Naive thymus-derived CD4-positive, alpha-beta T cell (primary cell): ENCODE measurements around the gene BCAS4. TPM values are rescaled to one million over a fixed set of nuclear protein-coding genes. Genes with fewer than 3 reads are reported as not detected.

Experiments
- ATAC-seq: fragments of 150-1000 bp; cut with Tn5 transposase; 2 replicates; pipeline ENCODE4 v1.10.0; 2021; ENCODE audit warnings: mild to moderate bottlenecking, moderate library complexity
- CTCF ChIA-PET: fragments of 350-600 bp; sonication (Branson Sonifier 250); formaldehyde crosslinking; loops from one replicate; lab custom pipeline; 2021; ENCODE audit warnings: antibody characterized with exemption; lab: Charles Lee
- POLR2A ChIA-PET: fragments of 350-600 bp; sonication (Branson Sonifier 250); formaldehyde crosslinking; loops from one replicate; lab custom pipeline; 2021; ENCODE audit warnings: antibody characterized with exemption, inconsistent platforms; lab: Charles Lee
- DNase-seq, 9 donors: peaks; one replicate each; pipeline versions ENCODE4 v3.0.0 to v3.0.0-alpha.2; 2020 to 2022; ENCODE audit warnings: mixed read lengths in 1 of 9
- H3K27ac ChIP-seq: one replicate; pipeline ENCODE4 v1.7.0; 2013; ENCODE audit warnings: mild to moderate bottlenecking, low read depth, low read length, moderate library complexity
- H3K27me3 ChIP-seq, 2 donors: one replicate each; pipeline ENCODE4 v1.7.0; 2013; ENCODE audit warnings: low read length in 2 of 2, mild to moderate bottlenecking in 2 of 2, moderate library complexity in 2 of 2; ENCODE audit not compliant: control insufficient read depth in 2 of 2, insufficient read depth in 2 of 2
- H3K36me3 ChIP-seq, 3 experiments: 1 replicate in 2 of 3; 2 replicates in 1 of 3; pipeline ENCODE4 v1.7.0; 2013; ENCODE audit warnings: low read length in 3 of 3, mild to moderate bottlenecking in 3 of 3, moderate library complexity in 1 of 3; ENCODE audit not compliant: insufficient read depth in 3 of 3, control insufficient read depth in 2 of 3
- H3K4me1 ChIP-seq, 2 donors: one replicate each; pipeline ENCODE4 v1.7.0; 2013; ENCODE audit warnings: low read length in 2 of 2, mild to moderate bottlenecking in 2 of 2, moderate library complexity in 1 of 2; ENCODE audit not compliant: control insufficient read depth in 2 of 2, insufficient read depth in 2 of 2
- H3K4me3 ChIP-seq: 2 replicates; pipeline ENCODE4 v1.7.0; 2013; ENCODE audit warnings: mild to moderate bottlenecking, low read length
- H3K9me3 ChIP-seq, 3 experiments: 1 replicate in 2 of 3; 2 replicates in 1 of 3; pipeline ENCODE4 v1.7.0; 2013; ENCODE audit warnings: low read length in 3 of 3; ENCODE audit not compliant: control insufficient read depth in 2 of 3
- H3K27ac Mint-ChIP-seq, 9 donors: one replicate each; pipeline ENCODE4 v1.8.0; 2020 to 2022; ENCODE audit warnings: mixed read lengths in 9 of 9, mild to moderate bottlenecking in 8 of 9, moderate library complexity in 5 of 9, inconsistent platforms in 2 of 9
- H3K27me3 Mint-ChIP-seq, 5 donors: one replicate each; pipeline ENCODE4 v1.8.0; 2021 to 2022; ENCODE audit warnings: mixed read lengths in 5 of 5, mild to moderate bottlenecking in 1 of 5
- H3K36me3 Mint-ChIP-seq, 5 donors: one replicate each; pipeline ENCODE4 v1.8.0; 2020 to 2022; ENCODE audit warnings: mixed read lengths in 5 of 5, mild to moderate bottlenecking in 3 of 5, inconsistent platforms in 1 of 5
- H3K4me1 Mint-ChIP-seq, 7 donors: one replicate each; pipeline ENCODE4 v1.8.0; 2020 to 2022; ENCODE audit warnings: mixed read lengths in 7 of 7, mild to moderate bottlenecking in 3 of 7, inconsistent platforms in 1 of 7
- H3K4me3 Mint-ChIP-seq, 10 donors: one replicate each; pipeline ENCODE4 v1.8.0; 2020 to 2022; ENCODE audit warnings: mild to moderate bottlenecking in 10 of 10, mixed read lengths in 10 of 10, moderate library complexity in 6 of 10, inconsistent platforms in 2 of 10
- H3K9me3 Mint-ChIP-seq, 11 donors: one replicate each; pipeline ENCODE4 v1.8.0; 2020 to 2022; ENCODE audit warnings: mixed read lengths in 11 of 11, mild to moderate bottlenecking in 4 of 11, inconsistent platforms in 1 of 11, moderate library complexity in 1 of 11
- intact Hi-C, 2 donors: fragments of 100-400 bp; cut with micrococcal nuclease; formaldehyde crosslinking; loops; one replicate each; pipeline ENCODE4 v1.15.1; 2023
- polyA plus RNA-seq, 2 donors: library from polyadenylated mRNA; unstranded; fragments of 300-500 nt; fragmentation: Illumina TruSeq; gene quantifications; one replicate each; pipeline ENCODE4 v1.2.3, GENCODE V29; 2021
- total RNA-seq, 6 experiments: library from RNA in 5 of 6; stranded (reverse) in 5 of 6; gene quantifications; 1 replicate in 5 of 6; 2 replicates in 1 of 6; pipeline ENCODE4 v1.2.3 and lab custom pipeline; 2021 to 2026

BCAS4 gene
- total and polyA plus RNA-seq, 7 experiments from 2014 or later: 5.5 to 54.0 (median 24.1) TPM

- H3K27me3 Mint-ChIP-seq: no peaks in the 10 kb centered on the region
- Histone ChIP-seq H3K27me3 (no peaks in the 10 kb centered on the region), H3K27ac (no peak overlapping the region), H3K36me3 (no peaks in the 10 kb centered on the region), H3K4me3 (no peak overlapping the region), H3K4me1 (peaks cover 31 to 34% of the 10 kb centered on the region in 2 donors), H3K9me3 (no peaks in the 10 kb centered on the region)
- ChIA-PET CTCF (interaction anchor here (0.6 to 1.6 kb wide), 2 partner anchors 117 to 162 kb away, joined by 3 to 5 read pairs; partner anchors contain the start of gene BCAS4), POLR2A (interaction anchor here (1.1 kb wide), 1 partner anchor 20 kb away, joined by 5 read pairs; the partner anchor contains the start of gene ADNP)
- intact Hi-C loops: no loop called here
- H3K36me3 Mint-ChIP-seq: peaks cover 0 to 12% (median 3%) of the 10 kb centered on the region in 5 donors
- peak overlapping the region in 5 of 10 donors; percentile 1 to 23 (median 22) for H3K4me3 Mint-ChIP-seq
- ATAC-seq: peak; percentile 8
- no peaks in the 10 kb centered on the region for H3K9me3 Mint-ChIP-seq
- DNase-seq: no peak
- H3K27ac Mint-ChIP-seq: peak overlapping the region in 8 of 9 donors; percentile 7 to 79 (median 50)
- peaks cover 51 to 86% (median 74%) of the 10 kb centered on the region in 7 donors for H3K4me1 Mint-ChIP-seq
These were observed 116.9 kb downstream of the BCAS4 start for GRCh38 chr20:50911716-50912115.

GRCh38 chr20:50913690-50914375, 119.0 kb downstream of the BCAS4 start:
- Histone ChIP-seq H3K4me3 (no peak overlapping the region), H3K27me3 (no peaks in the 10 kb centered on the region), H3K27ac (no peak overlapping the region), H3K4me1 (peaks cover 38 to 42% of the 10 kb centered on the region in 2 donors), H3K36me3 (no peaks in the 10 kb centered on the region), H3K9me3 (no peaks in the 10 kb centered on the region)
- peak; percentile 40 for ATAC-seq
- peak overlapping the region in 5 of 10 donors; percentile 23 to 71 (median 38) for H3K4me3 Mint-ChIP-seq
- peaks cover 0 to 16% (median 3%) of the 10 kb centered on the region in 5 donors for H3K36me3 Mint-ChIP-seq
- intact Hi-C loops: no loop called here
- H3K27me3 Mint-ChIP-seq: no peaks in the 10 kb centered on the region
- H3K9me3 Mint-ChIP-seq: no peaks in the 10 kb centered on the region
- ChIA-PET CTCF (no interaction called here), POLR2A (interaction anchor here (1.0 to 1.6 kb wide), 3 partner anchors 18 to 99 kb away, joined by 3 to 6 read pairs (median 3); partner anchors contain the start of gene ADNP)
- no peak for DNase-seq
- H3K4me1 Mint-ChIP-seq: peaks cover 67 to 91% (median 86%) of the 10 kb centered on the region in 7 donors
- peak overlapping the region in 8 of 9 donors; percentile 0 to 89 (median 73) for H3K27ac Mint-ChIP-seq

GRCh38 chr20:50915424-50915823, 120.6 kb downstream of the BCAS4 start:
- DNase-seq (no peak), ATAC-seq (no peak)
- Mint-ChIP-seq H3K36me3 (peaks cover 0 to 20% (median 5%) of the 10 kb centered on the region in 5 donors), H3K4me1 (peaks cover 67 to 92% (median 87%) of the 10 kb centered on the region in 7 donors), H3K27me3 (no peaks in the 10 kb centered on the region), H3K27ac (peak overlapping the region in 8 of 9 donors; percentile 13 to 82 (median 42)), H3K4me3 (peak overlapping the region in 5 of 10 donors; percentile 16 to 54 (median 28)), H3K9me3 (no peaks in the 10 kb centered on the region)
- POLR2A ChIA-PET: interaction anchor here (0.6 to 1.6 kb wide), 5 partner anchors 9 to 805 kb away, joined by 3 to 6 read pairs (median 4); partner anchors contain the start of genes ADNP and DPM1
- intact Hi-C loops: loop anchor here in 1 of 2 donors (1.0 kb wide), 1 partner anchor 14 kb away; no protein-coding TSS in a partner anchor
- CTCF ChIA-PET: interaction anchor here (1.0 kb wide), 1 partner anchor 13 kb away, joined by 7 read pairs; no protein-coding TSS in a partner anchor
- Histone ChIP-seq H3K9me3 (no peaks in the 10 kb centered on the region), H3K36me3 (peaks cover 0 to 2% (median 0%) of the 10 kb centered on the region in 3 experiments), H3K4me3 (no peak overlapping the region), H3K27me3 (no peaks in the 10 kb centered on the region), H3K27ac (no peak overlapping the region), H3K4me1 (peaks cover 32% of the 10 kb centered on the region in 2 donors)

- POLR2A ChIA-PET: interaction anchor here (0.6 to 1.4 kb wide), 7 partner anchors 8 to 804 kb away, joined by 3 to 8 read pairs (median 3); partner anchors contain the start of genes ADNP and BCAS4
- H3K4me3 Mint-ChIP-seq: peak overlapping the region in 8 of 10 donors; percentile 2 to 69 (median 40)
- no peak overlapping the region for H3K4me3 ChIP-seq
These were observed 121.4 kb downstream of the BCAS4 start for GRCh38 chr20:50916257-50916656.

GRCh38 chr20:50916934-50917333, 122.1 kb downstream of the BCAS4 start:
- Mint-ChIP-seq H3K9me3 (no peaks in the 10 kb centered on the region), H3K4me1 (peaks cover 57 to 92% (median 88%) of the 10 kb centered on the region in 7 donors), H3K27me3 (no peaks in the 10 kb centered on the region), H3K27ac (peak overlapping the region in 7 of 9 donors; percentile 5 to 84 (median 52)), H3K36me3 (peaks cover 0 to 16% (median 5%) of the 10 kb centered on the region in 5 donors), H3K4me3 (peak overlapping the region in 7 of 10 donors; percentile 30 to 57 (median 45))
- peaks cover 38 to 45% of the 10 kb centered on the region in 2 donors for H3K4me1 ChIP-seq
- H3K36me3 ChIP-seq: peaks cover 0 to 2% (median 0%) of the 10 kb centered on the region in 3 experiments
- no peaks in the 10 kb centered on the region for H3K27me3 ChIP-seq
- no peak overlapping the region for H3K27ac ChIP-seq
- no peak for DNase-seq
- ChIA-PET POLR2A (interaction anchor here (1.0 to 1.4 kb wide), 6 partner anchors 13 to 122 kb away, joined by 3 to 8 read pairs (median 3); partner anchors contain the start of genes ADNP, BCAS4, DPM1 and MOCS3), CTCF (interaction anchor here (0.6 to 1.4 kb wide), 4 partner anchors 9 to 123 kb away, joined by 3 read pairs; no protein-coding TSS in a partner anchor)
- ATAC-seq: no peak
- no peaks in the 10 kb centered on the region for H3K9me3 ChIP-seq
- intact Hi-C loops: loop anchor here in 1 of 2 donors (1.0 kb wide), 1 partner anchor 7 kb away; no protein-coding TSS in a partner anchor
- H3K4me3 ChIP-seq: no peak overlapping the region

More at GRCh38 chr20:50916257-50916656, 121.4 kb downstream of the BCAS4 start:
- Histone ChIP-seq H3K4me1 (peaks cover 36 to 38% of the 10 kb centered on the region in 2 donors), H3K27ac (no peak overlapping the region), H3K9me3 (no peaks in the 10 kb centered on the region), H3K27me3 (no peaks in the 10 kb centered on the region), H3K36me3 (peaks cover 0 to 2% (median 0%) of the 10 kb centered on the region in 3 experiments)
- ATAC-seq (no peak), DNase-seq (no peak)
- intact Hi-C loops: loop anchor here in 1 of 2 donors (1.0 kb wide), 1 partner anchor 8 kb away; no protein-coding TSS in a partner anchor
- CTCF ChIA-PET: interaction anchor here (0.6 to 1.4 kb wide), 4 partner anchors 9 to 123 kb away, joined by 3 read pairs; no protein-coding TSS in a partner anchor
- no peaks in the 10 kb centered on the region for H3K27me3 Mint-ChIP-seq
- H3K9me3 Mint-ChIP-seq: no peaks in the 10 kb centered on the region
- H3K4me1 Mint-ChIP-seq: peaks cover 64 to 92% (median 88%) of the 10 kb centered on the region in 7 donors
- peak overlapping the region in 8 of 9 donors; percentile 25 to 84 (median 64) for H3K27ac Mint-ChIP-seq
- H3K36me3 Mint-ChIP-seq: peaks cover 0 to 18% (median 5%) of the 10 kb centered on the region in 5 donors

GRCh38 chr20:50918403-50918802, 123.5 kb downstream of the BCAS4 start:
- H3K4me3 ChIP-seq: no peak overlapping the region
- Mint-ChIP-seq H3K9me3 (no peaks in the 10 kb centered on the region), H3K4me1 (peaks cover 53 to 96% (median 91%) of the 10 kb centered on the region in 7 donors), H3K4me3 (peak overlapping the region in 5 of 10 donors; percentile 24 to 58 (median 46)), H3K36me3 (peaks cover 0 to 16% (median 5%) of the 10 kb centered on the region in 5 donors), H3K27ac (peak overlapping the region in 7 of 9 donors; percentile 46 to 84 (median 63)), H3K27me3 (no peaks in the 10 kb centered on the region)
- DNase-seq: no peak
- CTCF ChIA-PET: no interaction called here
- POLR2A ChIA-PET: interaction anchor here (0.6 kb wide), 1 partner anchor 136 kb away, joined by 5 read pairs; no protein-coding TSS in a partner anchor
- no peak overlapping the region for H3K27ac ChIP-seq
- H3K36me3 ChIP-seq: peaks cover 0 to 2% (median 0%) of the 10 kb centered on the region in 3 experiments
- H3K27me3 ChIP-seq: no peaks in the 10 kb centered on the region
- H3K9me3 ChIP-seq: no peaks in the 10 kb centered on the region
- peaks cover 37 to 56% of the 10 kb centered on the region in 2 donors for H3K4me1 ChIP-seq
- intact Hi-C loops: no loop called here
- no peak for ATAC-seq
